ENCODE data around the gene PRMT2. TPM values are rescaled to one million over a fixed set of nuclear protein-coding genes. Genes with fewer than 3 reads are reported as not detected.

Gene PRMT2
- polyA plus RNA-seq, 1 experiment: 241 TPM

GRCh38 chr21:46618738-46619379, 16.6 kb upstream of the PRMT2 start:
- H3K36me3 ChIP-seq (ENCODE audit: control insufficient read depth, insufficient read depth, low read length): no peaks in the 10 kb centered on the region
- POLR2A ChIA-PET: interaction anchor here (0.6 kb wide), 1 partner anchor 68 kb away, joined by 3 read pairs; no protein-coding TSS in a partner anchor
- DNase-seq (ENCODE audit: low read depth): no peak

GRCh38 chr21:46619846-46620245, 15.6 kb upstream of the PRMT2 start:
- Histone ChIP-seq H3K36me3 (ENCODE audit: control insufficient read depth, insufficient read depth, low read length) (no peaks in the 10 kb centered on the region), H3K4me3 (ENCODE audit: low read depth, low read length) (no peak overlapping the region), H3K27me3 (ENCODE audit: control insufficient read depth, insufficient read depth, low read length) (no peaks in the 10 kb centered on the region)
- TF ChIP-seq CTCF (IDR thresholded peaks at IDR 0.05; ENCODE audit: insufficient read depth, low read depth, low read length): no peak
- POLR2A ChIA-PET: no interaction called here
- CTCF ChIA-PET: interaction anchor here (0.6 kb wide), 1 partner anchor 21 kb away, joined by 3 read pairs; no protein-coding TSS in a partner anchor
- DNase-seq (ENCODE audit: low read depth): no peak

More at GRCh38 chr21:46618738-46619379, 16.6 kb upstream of the PRMT2 start:
- CTCF ChIA-PET: interaction anchor here (1.8 kb wide), 1 partner anchor 8 kb away, joined by 4 read pairs; no protein-coding TSS in a partner anchor
- no peaks in the 10 kb centered on the region for H3K27me3 ChIP-seq (ENCODE audit: control insufficient read depth, insufficient read depth, low read length)
- H3K4me3 ChIP-seq (ENCODE audit: low read depth, low read length): no peak overlapping the region
- no peak for TF ChIP-seq CTCF (IDR thresholded peaks at IDR 0.05; ENCODE audit: insufficient read depth, low read depth, low read length)

- no peak for TF ChIP-seq CTCF (IDR thresholded peaks at IDR 0.05; ENCODE audit: insufficient read depth, low read depth, low read length)
- POLR2A ChIA-PET: no interaction called here
- Histone ChIP-seq H3K4me3 (ENCODE audit: low read depth, low read length) (no peak overlapping the region), H3K36me3 (ENCODE audit: control insufficient read depth, insufficient read depth, low read length) (no peaks in the 10 kb centered on the region), H3K27me3 (ENCODE audit: control insufficient read depth, insufficient read depth, low read length) (no peaks in the 10 kb centered on the region)
- CTCF ChIA-PET: interaction anchor here (1.3 kb wide), 1 partner anchor 16 kb away, joined by 4 read pairs; the partner anchor contains the start of gene S100B
- no peak for DNase-seq (ENCODE audit: low read depth)
These were observed 14.6 kb upstream of the PRMT2 start for GRCh38 chr21:46620846-46621245.

GRCh38 chr21:46621457-46622182, 13.9 kb upstream of the PRMT2 start:
- Histone ChIP-seq H3K36me3 (ENCODE audit: control insufficient read depth, insufficient read depth, low read length) (no peaks in the 10 kb centered on the region), H3K4me3 (ENCODE audit: low read depth, low read length) (no peak overlapping the region), H3K27me3 (ENCODE audit: control insufficient read depth, insufficient read depth, low read length) (no peaks in the 10 kb centered on the region)
- DNase-seq (ENCODE audit: low read depth): no peak
- no peak for TF ChIP-seq CTCF (IDR thresholded peaks at IDR 0.05; ENCODE audit: insufficient read depth, low read depth, low read length)
- CTCF ChIA-PET: interaction anchor here (1.3 kb wide), 1 partner anchor 17 kb away, joined by 4 read pairs; the partner anchor contains the start of gene S100B
- POLR2A ChIA-PET: no interaction called here

GRCh38 chr21:46622226-46622625, 13.2 kb upstream of the PRMT2 start:
- Histone ChIP-seq H3K27me3 (ENCODE audit: control insufficient read depth, insufficient read depth, low read length) (no peaks in the 10 kb centered on the region), H3K4me3 (ENCODE audit: low read depth, low read length) (no peak overlapping the region), H3K36me3 (ENCODE audit: control insufficient read depth, insufficient read depth, low read length) (no peaks in the 10 kb centered on the region)
- DNase-seq (ENCODE audit: low read depth): no peak
- POLR2A ChIA-PET: no interaction called here
- CTCF ChIA-PET: interaction anchor here (1.3 kb wide), 1 partner anchor 17 kb away, joined by 4 read pairs; the partner anchor contains the start of gene S100B
- TF ChIP-seq CTCF (IDR thresholded peaks at IDR 0.05; ENCODE audit: insufficient read depth, low read depth, low read length): no peak
